ENCODE data around the gene ARHGAP6.
A peak's percentile ranks its signal among the peaks of the same experiment; 100 is the strongest.
"Not testable (repeated sequence)": the region's sequence is repeated elsewhere in the genome, so short reads cannot be mapped to it uniquely, and the experiment has no call there.

Gene ARHGAP6

DNA sequence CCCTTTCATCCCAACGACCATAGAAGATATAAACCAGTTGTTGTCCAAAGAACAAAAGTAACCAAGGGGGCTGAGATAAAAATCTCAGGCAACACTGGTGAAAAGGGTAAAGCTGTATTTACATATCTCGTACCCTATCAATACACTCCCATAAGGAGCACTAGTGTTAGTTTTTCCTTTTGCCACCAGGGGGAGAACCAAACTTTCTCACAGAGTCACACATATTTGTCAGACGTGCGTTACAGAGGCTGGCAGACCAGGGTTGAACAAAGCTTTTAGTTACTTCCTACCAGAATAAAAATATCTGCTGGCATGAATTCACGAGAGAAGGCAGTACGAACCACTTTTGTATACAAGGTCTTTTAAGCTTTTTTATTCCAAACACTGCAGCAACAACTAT, 284.3 kb downstream of the ARHGAP6 start:
- DNase-seq, result peak; percentile 26 to 58

DNA sequence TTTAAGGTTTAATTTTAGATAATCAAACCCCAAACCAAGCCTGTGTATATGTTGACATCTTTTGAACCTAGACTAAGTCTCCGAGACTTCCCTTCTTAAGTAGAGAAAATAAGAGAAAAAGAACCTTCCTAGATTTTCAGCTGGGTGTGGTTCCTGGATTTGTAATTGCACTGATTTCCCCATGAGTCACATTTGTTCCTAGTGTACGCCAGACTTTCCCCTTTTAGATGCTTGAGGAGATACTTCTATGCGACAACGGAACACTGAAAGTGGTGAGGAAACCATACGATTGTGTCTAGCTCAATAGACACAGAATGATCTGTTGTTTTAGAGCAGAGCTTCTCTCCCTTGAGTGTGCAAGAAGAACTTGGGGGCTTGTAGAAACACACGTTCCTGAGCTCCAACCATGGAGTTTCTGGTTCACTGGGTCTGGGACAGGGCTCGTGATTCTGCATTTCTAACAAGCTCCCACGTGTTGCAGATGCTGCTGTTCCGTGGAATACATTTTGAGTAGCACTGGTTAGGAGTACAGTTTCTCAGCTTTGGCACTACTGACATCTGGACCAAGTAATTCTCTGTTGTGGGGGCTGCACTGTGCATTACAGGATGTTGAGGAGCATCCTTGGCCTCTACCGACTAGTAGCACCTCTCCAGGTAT, 285.4 kb downstream of the ARHGAP6 start:
- no peak for DNase-seq

DNA sequence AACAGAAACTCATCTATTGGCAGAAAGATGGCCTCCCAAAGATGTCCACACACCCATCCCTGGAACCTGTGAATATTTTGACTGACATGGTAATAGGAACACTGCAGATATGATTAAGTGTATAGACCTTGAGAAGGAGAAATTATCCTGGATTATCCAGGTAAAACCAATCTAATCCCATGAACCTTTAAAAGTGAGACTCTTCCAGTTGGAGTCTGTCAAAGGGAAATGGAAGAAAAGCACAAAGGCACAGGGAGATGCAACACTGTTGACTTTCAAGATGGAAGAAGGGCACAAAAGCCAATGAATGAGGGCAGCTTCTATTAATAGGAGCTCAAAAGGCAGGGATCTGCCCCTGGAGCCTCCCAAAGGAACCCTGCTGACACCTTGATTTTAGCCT, 289.6 kb downstream of the ARHGAP6 start:
- DNase-seq, result no peak

DNA sequence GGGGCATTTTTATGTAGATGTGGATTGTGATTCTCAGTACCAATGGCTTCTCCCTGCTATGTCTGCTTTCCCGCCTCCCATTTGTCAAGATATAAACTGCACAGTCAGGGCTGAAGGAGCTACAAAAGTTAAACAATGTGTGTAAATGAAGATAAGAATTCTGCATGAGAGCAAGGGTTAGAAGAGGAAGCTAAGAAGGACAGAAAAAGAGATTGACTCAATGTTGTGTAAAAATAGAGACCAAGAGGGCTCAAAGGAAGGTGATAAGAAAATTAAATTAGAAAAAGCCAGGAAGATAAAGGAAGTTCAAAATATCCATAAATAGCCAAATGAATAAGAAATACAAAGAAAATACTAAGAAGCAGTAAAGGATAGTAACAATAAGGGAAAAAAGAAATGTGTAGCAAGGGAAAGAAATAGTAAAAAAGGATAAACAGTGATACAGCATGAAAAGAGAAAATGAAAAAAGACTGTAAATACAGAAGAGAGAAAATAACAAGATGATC, 290.1 kb downstream of the ARHGAP6 start:
- no peak for DNase-seq

DNA sequence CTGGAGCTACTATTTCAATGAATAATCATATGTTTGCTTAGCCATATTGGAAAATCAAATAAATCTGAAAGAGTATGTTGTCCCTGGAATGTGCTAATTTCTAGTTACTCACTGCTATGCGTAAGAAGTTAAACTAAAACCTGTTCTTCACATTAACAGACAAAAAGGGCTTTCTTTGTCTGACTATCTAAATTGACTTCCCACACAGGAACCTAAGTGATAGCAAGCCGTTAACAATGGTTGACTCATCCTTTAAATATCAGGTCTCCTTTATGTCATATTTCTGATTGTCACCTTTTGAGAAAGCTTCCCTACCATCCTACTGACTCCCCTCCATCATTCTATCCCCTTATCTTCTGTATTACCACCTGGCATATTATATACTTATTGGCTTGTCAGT, 291.1 kb downstream of the ARHGAP6 start:
- DNase-seq, result no peak

DNA sequence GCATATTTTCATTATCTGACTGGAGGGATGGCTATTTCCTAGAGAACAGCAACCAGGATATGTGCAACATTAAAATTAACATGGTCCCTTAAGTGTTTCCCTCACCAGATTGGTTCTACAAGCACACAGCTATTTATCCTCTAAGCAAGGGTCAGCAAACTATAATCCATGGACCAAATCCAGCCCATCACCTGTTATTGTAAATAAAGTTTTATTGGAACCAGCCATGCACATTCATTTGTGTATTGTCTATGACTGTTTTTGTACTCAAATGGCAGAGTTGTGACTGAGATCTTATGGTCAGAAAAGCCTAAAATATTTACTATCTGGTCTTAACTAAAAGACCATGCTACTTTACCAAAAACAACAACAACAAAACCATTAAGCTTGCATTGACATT, 294.6 kb downstream of the ARHGAP6 start:
- DNase-seq, result no peak

DNA sequence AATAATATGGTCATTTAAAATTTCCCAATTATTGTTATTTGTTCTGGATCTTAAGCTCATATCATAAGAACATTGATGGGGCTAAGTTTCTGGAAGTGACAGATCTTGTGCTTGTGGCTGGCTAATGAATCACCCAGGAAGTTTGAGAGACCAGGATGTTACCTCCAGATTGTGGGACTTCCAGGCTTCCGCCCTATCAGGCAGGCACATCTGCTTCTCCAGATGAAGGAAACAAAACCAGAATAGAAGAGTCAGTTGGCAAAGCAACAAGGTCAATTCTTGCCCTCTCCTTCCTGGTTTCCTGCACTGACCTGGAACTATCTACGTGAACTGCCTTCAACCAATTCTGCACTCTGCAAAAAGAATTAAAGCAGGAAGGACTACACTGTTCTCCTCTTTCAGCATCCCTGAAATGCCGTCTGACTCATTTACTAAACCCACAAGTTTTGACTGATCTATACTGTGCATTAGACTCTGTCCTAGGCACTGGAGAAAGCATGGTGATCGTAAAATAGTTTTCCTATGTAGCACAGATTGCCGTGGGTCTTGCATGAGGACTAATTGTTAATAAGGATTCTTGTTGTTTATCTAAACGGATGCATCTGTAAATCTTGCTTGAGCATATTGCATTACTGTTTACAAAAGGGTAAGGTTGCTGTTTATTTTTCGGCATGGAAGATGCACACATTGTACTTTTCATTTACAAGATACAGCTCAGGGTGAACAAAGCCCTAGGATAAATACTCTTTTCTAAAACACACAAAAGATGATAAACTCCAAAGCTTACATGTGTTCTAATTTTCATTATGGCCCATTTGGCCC, 297.9 kb downstream of the ARHGAP6 start:
- DNase-seq, result no peak

DNA sequence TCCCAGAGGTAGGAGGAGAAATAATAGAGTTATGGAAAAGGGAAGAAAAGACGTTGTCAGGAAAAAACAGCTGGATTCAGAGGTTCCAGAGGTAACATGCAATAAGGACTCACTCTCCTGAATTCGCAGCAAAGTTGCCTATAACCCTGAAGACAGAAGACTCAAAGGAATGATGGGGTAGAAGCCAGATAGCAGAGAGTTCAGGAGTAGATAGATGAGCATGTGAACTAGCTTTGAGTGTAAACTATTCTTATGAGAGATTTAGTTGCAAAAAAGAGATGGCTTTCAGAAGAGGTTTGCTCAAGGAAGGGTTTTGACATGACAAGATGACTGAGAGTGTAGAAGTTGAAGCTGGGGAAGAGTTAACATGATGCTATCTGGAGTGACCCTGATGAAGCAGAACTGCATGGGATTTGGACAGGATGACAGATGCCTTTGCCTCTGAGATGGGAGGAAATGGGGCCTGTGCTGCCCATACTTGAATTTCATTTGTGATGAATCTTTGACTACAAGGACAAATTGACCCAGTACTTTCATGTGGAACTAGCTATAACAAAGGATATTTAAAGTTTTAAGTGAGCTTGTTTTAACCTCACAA, 298.6 kb downstream of the ARHGAP6 start:
- DNase-seq, result no peak

DNA sequence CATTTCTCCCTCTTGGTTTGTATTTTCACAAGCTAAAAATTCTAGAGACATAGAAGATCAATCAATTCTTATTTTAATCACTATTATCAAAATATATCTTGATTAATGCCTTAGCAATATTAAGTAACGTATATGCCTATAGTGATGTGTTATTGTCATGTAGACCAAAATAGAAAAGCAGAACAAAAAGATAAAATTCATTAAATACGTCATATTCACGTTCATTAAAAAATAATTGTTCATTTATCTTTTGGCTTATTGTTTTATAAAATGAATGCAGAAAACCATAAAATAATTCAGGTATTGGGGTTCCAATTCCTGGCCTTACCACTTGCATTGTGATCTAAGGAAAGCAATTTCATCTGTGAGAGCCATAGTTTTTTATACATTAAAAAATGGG, 300.3 kb downstream of the ARHGAP6 start:
- no peak for DNase-seq

DNA sequence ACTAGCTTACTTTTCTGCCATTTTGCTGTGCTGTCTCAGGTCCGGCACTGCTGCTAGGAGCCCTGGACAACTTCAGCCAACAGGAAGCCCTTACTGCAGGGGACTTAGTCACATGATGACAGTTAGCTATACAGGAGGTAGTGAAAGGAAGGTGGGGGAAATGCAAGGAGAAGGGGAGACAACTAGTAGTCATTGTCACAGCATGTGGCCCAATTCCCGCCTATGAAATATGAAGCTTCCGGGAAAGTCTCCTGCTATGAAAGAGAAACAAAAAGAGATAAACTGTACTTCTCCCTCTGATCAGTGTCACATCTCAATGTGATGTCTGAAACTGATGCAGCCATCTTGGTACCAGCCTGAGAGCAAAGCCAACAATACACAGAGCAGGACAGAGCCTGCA, 300.9 kb downstream of the ARHGAP6 start:
- no peak for DNase-seq

DNA sequence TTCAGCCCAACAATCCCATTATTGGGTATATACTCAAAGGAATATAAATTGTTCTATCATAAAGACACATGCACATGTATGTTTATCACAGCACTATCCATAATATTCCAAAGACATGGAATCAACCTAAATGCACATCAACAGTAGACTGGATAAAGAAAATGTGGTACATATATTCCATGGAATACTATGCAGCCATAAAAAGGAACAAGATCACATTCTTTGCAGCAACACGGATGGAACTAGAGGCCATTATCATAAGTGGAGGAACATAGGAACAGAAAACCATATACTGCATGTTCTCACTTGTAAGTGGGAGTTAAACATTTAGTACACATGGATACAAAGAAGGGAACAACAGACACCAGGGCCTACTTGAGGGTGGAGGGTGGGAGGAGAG, 301.9 kb downstream of the ARHGAP6 start:
- not testable (repeated sequence) for DNase-seq

DNA sequence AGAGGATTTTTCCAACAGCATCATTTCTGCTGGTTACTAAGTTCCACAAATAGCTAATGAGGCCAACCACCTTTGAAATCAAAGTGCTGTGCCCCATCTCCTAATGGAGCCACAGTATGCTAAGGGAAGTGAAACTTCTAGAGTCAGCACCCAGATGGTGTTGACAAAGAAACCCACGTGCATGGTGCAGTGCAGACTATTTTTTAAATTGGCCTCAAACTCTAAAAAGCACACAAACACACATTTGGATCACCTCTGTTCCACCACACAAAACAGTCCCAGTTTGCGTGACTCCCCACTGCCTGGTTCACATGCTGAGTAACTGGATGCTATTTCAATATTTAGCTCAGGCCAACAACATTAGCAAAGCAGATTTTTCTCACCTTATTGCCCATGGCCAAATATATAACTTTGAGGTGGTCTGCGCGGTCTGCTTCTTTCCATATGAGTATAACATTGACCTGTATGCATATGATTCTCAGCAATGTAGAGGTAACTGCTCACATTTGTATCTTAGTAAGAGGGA, 302.6 kb downstream of the ARHGAP6 start:
- no peak for DNase-seq

DNA sequence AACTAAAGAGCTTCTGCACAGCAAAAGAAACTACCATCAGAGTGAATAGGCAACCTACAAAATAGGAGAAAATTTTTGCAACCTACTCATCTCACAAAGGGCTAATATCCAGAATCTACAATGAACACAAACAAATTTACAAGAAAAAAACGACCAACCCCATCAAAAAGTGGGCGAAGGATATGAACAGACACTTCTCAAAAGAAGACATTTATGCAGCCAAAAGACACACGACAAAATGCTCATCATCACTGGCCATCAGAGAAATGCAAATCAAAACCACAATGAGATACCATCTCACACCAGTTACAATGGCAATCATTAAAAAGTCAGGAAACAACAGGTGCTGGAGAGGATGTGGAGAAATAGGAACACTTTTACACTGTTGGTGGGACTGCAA, 304.1 kb downstream of the ARHGAP6 start:
- not testable (repeated sequence) for DNase-seq

DNA sequence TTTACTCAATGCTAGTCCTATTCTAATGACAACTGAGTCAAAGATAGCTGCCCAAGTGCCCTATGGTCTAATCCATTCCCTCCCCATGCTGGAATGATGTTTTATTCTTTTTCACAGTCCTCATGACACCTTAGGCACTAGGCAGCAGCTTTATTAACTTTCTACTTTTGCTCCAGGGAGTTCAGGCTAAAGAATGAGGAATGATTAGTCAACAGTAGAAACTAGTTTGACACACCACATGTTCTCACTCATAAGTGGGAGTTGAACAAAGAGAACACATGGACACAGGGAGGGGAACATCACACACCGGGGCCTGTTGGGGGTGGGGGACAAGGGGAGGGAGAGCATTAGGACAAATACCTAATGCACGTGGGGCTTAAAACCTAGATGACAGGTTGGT, 309.8 kb downstream of the ARHGAP6 start:
- DNase-seq, result not testable (repeated sequence)

DNA sequence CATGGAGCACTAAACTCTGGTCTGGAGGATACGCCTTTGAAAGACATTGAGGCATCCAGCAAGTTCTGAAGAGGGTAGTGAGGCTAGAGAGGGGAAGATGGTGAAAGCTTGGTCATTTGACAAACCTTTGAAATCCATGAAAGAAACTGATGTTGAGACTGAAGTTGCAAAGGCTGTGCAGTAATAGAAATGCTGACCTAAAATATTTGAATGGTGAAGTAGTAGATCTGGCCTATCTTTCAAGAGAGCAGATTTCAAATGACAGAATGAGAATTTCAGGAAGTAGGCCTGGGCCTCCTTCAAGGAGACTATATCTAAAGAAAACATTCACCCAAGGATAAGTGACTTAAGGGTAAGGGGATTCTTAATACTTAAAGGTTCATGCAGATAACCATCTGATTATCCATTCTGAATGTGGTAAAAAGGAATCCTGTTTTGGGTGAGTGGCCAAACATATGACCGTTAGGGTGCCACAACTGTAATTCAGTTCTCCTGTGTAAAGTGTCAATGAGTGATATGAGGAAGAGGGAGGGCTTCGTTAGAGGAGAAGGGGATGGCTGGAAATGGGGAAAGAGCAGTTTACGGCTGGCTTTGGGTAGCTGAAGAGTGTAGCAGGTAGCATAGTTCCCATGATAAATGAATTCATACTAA, 310.3 kb downstream of the ARHGAP6 start:
- DNase-seq, result no peak

DNA sequence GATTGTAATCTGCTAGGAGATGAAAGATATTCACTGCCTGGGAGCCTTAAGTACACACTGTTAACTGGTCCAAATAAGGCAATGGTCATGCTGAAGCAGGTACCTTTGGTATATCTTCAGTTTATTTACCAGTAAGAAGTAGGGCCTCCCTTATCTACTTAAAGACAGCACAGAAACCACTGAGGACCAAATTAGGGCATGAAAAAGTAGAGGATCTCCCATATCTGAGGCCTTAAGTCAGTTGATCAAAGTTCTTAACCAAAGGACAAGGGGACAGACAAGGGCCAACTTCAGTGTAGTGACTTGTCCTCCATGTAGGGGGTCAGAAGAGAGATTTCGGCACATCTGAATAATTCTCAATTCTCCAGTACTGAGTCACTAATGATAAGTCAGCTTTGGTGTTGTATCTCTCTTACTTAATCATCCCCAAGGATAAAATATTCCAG, 313.4 kb downstream of the ARHGAP6 start:
- DNase-seq, result no peak

DNA sequence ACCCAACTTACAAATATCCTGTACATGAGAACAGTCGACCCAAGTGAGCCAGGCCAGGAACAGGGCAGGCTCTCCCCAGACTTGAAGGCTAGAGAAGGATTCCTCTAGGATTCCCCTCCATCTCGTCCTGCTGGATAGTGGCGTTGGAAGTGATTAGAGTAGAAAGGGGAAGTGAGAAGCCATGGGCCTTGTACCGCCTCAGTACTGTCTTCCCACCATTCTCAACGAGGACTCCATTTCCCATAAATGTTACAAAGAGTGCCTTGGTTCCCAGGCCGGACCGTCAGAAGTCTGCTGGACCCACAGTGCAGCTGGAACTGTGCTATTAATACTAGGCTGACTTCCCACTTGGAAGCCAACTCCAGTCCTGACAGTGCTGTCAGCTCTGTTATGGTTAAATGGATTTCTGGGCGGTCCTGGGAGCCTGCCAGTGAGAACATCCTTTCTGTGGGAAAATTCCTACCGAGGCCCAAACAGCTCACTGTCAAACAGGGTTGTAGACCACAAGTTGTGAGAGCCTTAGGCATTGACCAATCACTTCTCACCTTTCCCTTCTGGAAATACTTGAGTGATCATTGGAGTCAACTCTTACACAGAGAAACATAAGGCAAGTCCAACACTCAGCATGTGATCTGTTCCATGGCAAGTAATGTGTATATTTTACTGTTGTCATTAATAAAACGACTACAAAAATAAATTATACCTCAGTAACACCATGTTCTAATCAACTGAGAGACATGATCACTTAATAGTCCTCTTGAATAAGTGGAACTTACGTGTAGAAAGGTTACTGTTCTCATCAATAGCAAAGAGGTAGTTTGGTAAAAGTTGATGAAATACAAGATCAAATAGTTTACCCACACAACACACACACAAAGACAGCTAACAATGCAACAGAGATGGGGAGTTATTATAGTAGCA, 314.1 kb downstream of the ARHGAP6 start:
- no peak for DNase-seq

DNA sequence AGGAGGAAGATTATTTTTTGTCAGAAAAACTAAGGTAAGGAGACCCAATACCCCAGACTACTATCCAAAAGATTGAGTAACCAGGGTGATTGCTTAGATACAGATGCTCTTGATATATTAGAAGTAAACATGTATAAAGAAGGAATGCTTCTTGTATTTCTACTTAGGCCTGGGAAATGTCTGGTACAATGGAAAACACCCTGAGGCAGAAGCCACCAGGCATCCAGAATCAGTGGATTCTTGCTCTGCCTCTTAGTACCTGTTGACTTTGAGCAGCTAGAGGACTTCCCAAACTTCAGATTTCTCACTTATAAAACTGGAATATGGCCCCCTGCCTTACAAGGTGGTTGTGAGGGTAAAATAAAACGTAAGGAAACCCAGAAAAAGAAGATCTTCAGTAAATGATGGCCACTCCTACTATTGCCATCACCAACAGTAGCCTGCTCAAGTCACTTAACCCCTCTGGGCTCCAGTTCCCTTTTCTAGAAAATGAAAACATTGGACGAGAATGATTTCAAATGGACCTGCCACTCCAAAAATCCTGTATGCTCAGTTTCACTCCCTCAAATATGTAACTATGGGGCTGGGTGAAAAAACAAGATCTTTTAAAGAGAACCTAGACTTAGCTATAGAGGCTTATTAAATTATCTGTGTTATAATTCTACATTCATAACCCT, 315.9 kb downstream of the ARHGAP6 start:
- DNase-seq, result no peak

DNA sequence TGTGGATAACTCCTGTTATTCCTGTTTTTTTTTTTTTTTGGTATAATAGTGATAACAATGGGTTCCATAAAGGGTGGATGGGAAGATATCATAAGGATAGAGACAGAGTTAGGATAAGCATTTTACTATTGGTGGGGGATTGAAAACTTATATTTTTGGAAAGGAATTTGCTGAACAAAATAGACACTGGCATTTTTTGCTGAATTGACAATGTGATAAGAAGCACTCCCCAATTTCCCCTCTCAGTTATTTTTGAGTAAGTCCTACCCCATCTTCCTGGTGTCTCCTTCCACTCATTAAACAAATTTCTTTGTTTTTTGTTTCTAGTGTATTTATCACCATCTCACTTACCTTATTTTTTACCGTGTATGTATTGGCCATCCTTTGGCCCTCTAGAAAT, 316.7 kb downstream of the ARHGAP6 start:
- no peak for DNase-seq

DNA sequence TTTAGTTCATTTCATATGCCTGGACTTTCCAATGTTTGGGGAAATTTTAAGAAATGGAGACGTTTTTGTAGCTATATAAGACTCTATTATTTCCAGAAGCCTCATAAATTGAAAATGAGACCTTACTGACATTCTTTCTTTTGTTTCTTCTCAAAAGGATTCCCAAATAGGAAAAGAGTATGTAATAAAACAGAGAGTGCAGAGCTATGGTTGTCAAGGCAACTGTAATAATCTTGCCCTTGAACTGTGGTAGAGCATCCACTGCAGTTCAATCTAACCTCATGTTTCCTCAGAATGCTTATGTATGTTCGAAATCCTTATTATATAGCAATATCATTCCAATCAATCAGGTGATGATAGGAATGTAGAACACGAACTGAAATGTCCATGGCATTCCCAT, 318.4 kb downstream of the ARHGAP6 start:
- no peak for DNase-seq

DNA sequence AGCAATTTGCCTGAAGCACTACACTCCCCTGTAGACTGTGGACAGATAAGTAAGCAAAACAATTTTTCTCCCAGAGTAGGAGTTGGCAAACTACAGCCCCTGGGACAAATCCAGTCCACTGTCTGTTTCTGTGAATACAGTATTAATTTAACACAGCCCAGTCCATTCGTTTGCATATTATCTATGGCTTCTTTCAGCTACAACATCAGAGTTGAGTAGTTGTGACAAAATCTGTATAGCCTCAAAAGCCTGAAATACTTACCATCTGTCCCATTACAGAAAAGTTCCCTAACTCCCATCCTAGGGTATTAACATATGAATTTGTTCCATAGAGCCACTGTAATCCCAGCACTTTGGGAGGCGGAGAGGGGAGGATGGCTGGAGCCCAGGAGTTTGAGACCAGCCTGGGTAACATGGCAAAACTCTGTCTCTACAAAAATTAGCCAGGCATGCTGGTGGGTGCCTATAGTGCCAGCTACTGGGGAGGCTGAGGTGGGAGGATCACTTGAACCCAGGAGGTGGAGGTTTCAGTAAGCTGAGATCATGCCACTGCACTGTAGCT, 319.5 kb downstream of the ARHGAP6 start:
- no peak for DNase-seq

Measured in NCI-H2081 (cell line).